K562 (cell line): ENCODE data around the gene RABGAP1L. TPM values are rescaled to one million over a fixed set of nuclear protein-coding genes. Genes with fewer than 3 reads are reported as not detected.
A peak's percentile ranks its signal among the peaks of the same experiment; 100 is the strongest.

ENCODE experiments used
- ATAC-seq: fragments of 200-7000 bp; cut with Tn5 transposase; 3 replicates; pipeline ENCODE4 v1.9.1; 2020; ENCODE audit warnings: moderate library complexity
- BruUV-seq: library from RNA; stranded (reverse); fragments of 400-500 nt; replicated peaks from 2 replicates; lab custom pipeline; 2021; lab: Mats Ljungman, UMichigan
- CTCF ChIA-PET: fragments of 300-600 bp; formaldehyde crosslinking; extraction: SDS; loops from one replicate; lab custom pipeline; 2021; ENCODE audit warnings: low intra/inter-chr PET ratio; lab: Yijun Ruan, JAX
- POLR2A ChIA-PET: fragments of 300-600, 350-650 bp; sonication (Branson Sonifier 250); formaldehyde crosslinking; extraction: SDS; loops from one replicate; lab custom pipeline; 2021; ENCODE audit warnings: antibody characterized with exemption, inconsistent platforms; lab: Yijun Ruan, JAX
- DNase-seq, 4 experiments: peaks; one replicate each; pipeline versions ENCODE4 v3.0.0 to v3.0.0-alpha.2; 2011 to 2018; ENCODE audit warnings: low spot score in 3 of 4, mixed read lengths in 3 of 4; ENCODE audit errors: extremely low read depth in 1 of 4
- FAIRE-seq: peaks from 2 replicates; lab custom pipeline; 2011; peaks lifted over from hg19 to GRCh38; lab: Jason Lieb, UNC
- H2AFZ ChIP-seq: 2 replicates; pipeline ENCODE4 v1.6.0; 2011; ENCODE audit warnings: low read depth, low read length, control low read depth, inconsistent platforms
- H3K27ac ChIP-seq: fragments of 200-600 bp; 3 replicates; pipeline ENCODE4 v1.8.0; 2011; ENCODE audit warnings: low read depth, mild to moderate bottlenecking, control low read depth, inconsistent platforms, low read length, moderate library complexity, mixed read lengths; ENCODE audit errors: extremely low read depth
- H3K27me3 ChIP-seq, 2 experiments: fragments of 300-600 bp in 1 of 2; 2 replicates in 1 of 2; 3 replicates in 1 of 2; pipeline versions ENCODE4 v1.6.0 to v1.8.0; 2011; ENCODE audit warnings: inconsistent platforms in 2 of 2, low read length in 2 of 2, mild to moderate bottlenecking in 1 of 2, mixed read lengths in 1 of 2, moderate library complexity in 1 of 2; ENCODE audit not compliant: control insufficient read depth in 2 of 2, insufficient read depth in 2 of 2
- H3K36me3 ChIP-seq: fragments of 300-600 bp; 3 replicates; pipeline ENCODE4 v1.8.0; 2011; ENCODE audit warnings: mild to moderate bottlenecking, low read length, inconsistent platforms; ENCODE audit not compliant: control insufficient read depth, insufficient read depth
- H3K4me1 ChIP-seq, 2 experiments: fragments of 200-600 bp in 1 of 2; replicated peaks in 1 of 2; 2 replicates in 1 of 2; 3 replicates in 1 of 2; pipeline versions ENCODE4 v1.5.1 to v1.8.0; 2011; ENCODE audit warnings: inconsistent platforms in 2 of 2, low read length in 2 of 2, mild to moderate bottlenecking in 1 of 2, mixed read lengths in 1 of 2, moderate library complexity in 1 of 2; ENCODE audit not compliant: control insufficient read depth in 2 of 2, insufficient read depth in 2 of 2
- H3K4me2 ChIP-seq: 2 replicates; pipeline ENCODE4 v1.6.1; 2011; ENCODE audit warnings: low read length, control low read depth, inconsistent platforms, mixed read lengths; ENCODE audit not compliant: insufficient read depth
- H3K4me3 ChIP-seq: fragments of 200-600 bp; sonication (generic), shearing (Covaris generic); 2 replicates; pipeline ENCODE4 v1.5.1; 2016; ENCODE audit warnings: control low read depth, inconsistent platforms
- H3K79me2 ChIP-seq: fragments of 200-600 bp; 3 replicates; pipeline ENCODE4 v1.8.0; 2011; ENCODE audit warnings: low read length, inconsistent platforms; ENCODE audit not compliant: control insufficient read depth, insufficient read depth
- H3K9ac ChIP-seq, 2 experiments: 2 replicates each; pipeline versions ENCODE4 v1.6.0 to v1.6.1; 2011; ENCODE audit warnings: low read depth in 2 of 2, low read length in 2 of 2, control low read depth in 1 of 2, inconsistent platforms in 1 of 2, mild to moderate bottlenecking in 1 of 2, mixed read lengths in 1 of 2; ENCODE audit not compliant: insufficient read depth in 1 of 2
- H3K9me1 ChIP-seq: one replicate; pipeline ENCODE4 v1.6.0; 2011; ENCODE audit warnings: inconsistent platforms, mild to moderate bottlenecking, low read length, moderate library complexity; ENCODE audit not compliant: control insufficient read depth, insufficient read depth
- H3K9me3 ChIP-seq: replicated peaks from 2 replicates; pipeline ENCODE4 v1.5.1; 2011; ENCODE audit warnings: low read depth, low read length, inconsistent platforms; ENCODE audit not compliant: control insufficient read depth, insufficient read depth
- H4K20me1 ChIP-seq: replicated peaks from 2 replicates; pipeline ENCODE4 v1.6.1; 2011; ENCODE audit warnings: low read length, inconsistent platforms, mixed read lengths; ENCODE audit not compliant: control insufficient read depth, insufficient read depth
- DEAF1 ChIP-seq: fragments of 450-650 bp; formaldehyde crosslinking; IDR thresholded peaks from 2 replicates; pipeline ENCODE4 v1.4.0; 2020; ENCODE audit warnings: mild to moderate bottlenecking, moderate library complexity
- FOXK2 ChIP-seq, 2 experiments: fragments of 450-650 bp; IDR thresholded peaks in 1 of 2; conservative IDR thresholded peaks in 1 of 2; 2 replicates each; pipeline ENCODE4 v1.6.1; 2016; ENCODE audit warnings: low read depth in 2 of 2, mild to moderate bottlenecking in 1 of 2
- LCOR ChIP-seq: sonication (generic); formaldehyde crosslinking; IDR thresholded peaks from 2 replicates; pipeline ENCODE4 v1.8.0; 2022; ENCODE audit warnings: mild to moderate bottlenecking, missing genetic modification reagents
- PYGO2 ChIP-seq: fragments of 450-650 bp; IDR thresholded peaks from 2 replicates; pipeline ENCODE4 v1.6.1; 2016; ENCODE audit warnings: mild to moderate bottlenecking, missing genetic modification characterization, moderate library complexity, missing compliant biosample characterization
- ZBTB40 ChIP-seq, 2 experiments: fragments of 450-650 bp in 1 of 2; sonication (generic) in 1 of 2; formaldehyde crosslinking in 1 of 2; IDR thresholded peaks; 2 replicates each; pipeline versions ENCODE4 v1.7.1 to v1.9.0; 2016 to 2022; ENCODE audit warnings: inconsistent platforms in 1 of 2, mild to moderate bottlenecking in 1 of 2, missing genetic modification reagents in 1 of 2
- WGBS: fragments of 100-300 bp; shearing (Covaris generic); methylation state at CpG from one replicate; pipeline ENCODE4 v1.1.6; 2016; ENCODE audit warnings: low coverage, mixed read lengths; ENCODE audit not compliant: insufficient coverage; ENCODE audit errors: missing lambda C conversion rate; 5-methylcytosine and 5-hydroxymethylcytosine counted together
- in situ Hi-C: fragments of 300-500 bp; cut with MboI; formaldehyde crosslinking; loops from 4 replicates; pipeline ENCODE4 v1.15.0; 2018; ENCODE audit warnings: inconsistent platforms, mixed read lengths
- intact Hi-C: fragments of 100-400 bp; cut with micrococcal nuclease; formaldehyde crosslinking; loops from 2 replicates; pipeline ENCODE4 v1.14.2; 2022
- polyA plus RNA-seq, 8 experiments: library from polyadenylated mRNA; depleted of rRNA in 4 of 8; stranded (reverse) in 5 of 8; unstranded in 3 of 8; fragments of >200 nt; fragmentation: Nextera tagmentation in 2 of 8; fragmentation: Illumina TruSeq in 1 of 8; extraction: Ambion mirVana in 2 of 8; extraction: Trizol in 1 of 8; gene quantifications; 2 replicates each; pipeline versions ENCODE4 v1.2.1 to v1.2.3, GENCODE V29; 2011 to 2014; ENCODE audit warnings: inconsistent platforms in 1 of 8, missing spikeins in 1 of 8
- total RNA-seq, 7 experiments: library from RNA; depleted of rRNA in 6 of 7; stranded (reverse); fragments of >200 nt in 6 of 7; fragmentation: Illumina TruSeq in 2 of 7; extraction: Trizol in 2 of 7; gene quantifications; 2 replicates each; pipeline versions ENCODE4 v1.2.1 to v1.2.3, GENCODE V29; 2011 to 2021; ENCODE audit warnings: low replicate concordance in 1 of 7

Gene RABGAP1L
- total and polyA plus RNA-seq, 9 of the 15 experiments (the other 6 are each of a cell fraction or from before 2014, with no cell fraction given) = 16.5 to 44.9 (median 26.7) TPM

- CTCF ChIA-PET = interaction anchor here (0.6 to 4.7 kb wide), 10 partner anchors 13 to 1999 kb away, joined by 3 to 35 read pairs (median 4); no protein-coding TSS in a partner anchor
- FAIRE-seq (no peak), DNase-seq (peak; percentile 32 to 55 (median 44)), ATAC-seq (peak; percentile 40)
- Histone ChIP-seq H3K27ac (no peak overlapping the region), H3K9me3 (no peaks in the 10 kb centered on the region), H3K27me3 (no peaks in the 10 kb centered on the region), H3K79me2 (no peaks in the 10 kb centered on the region), H4K20me1 (no peaks in the 10 kb centered on the region), H3K9ac (no peak overlapping the region), H2AFZ (no peak overlapping the region), H3K4me1 (peaks cover 4 to 15% of the 10 kb centered on the region in 2 experiments), H3K36me3 (no peaks in the 10 kb centered on the region), H3K4me2 (no peak overlapping the region), H3K9me1 (no peaks in the 10 kb centered on the region), H3K4me3 (no peak overlapping the region)
- POLR2A ChIA-PET = interaction anchor here (0.6 kb wide), 1 partner anchor 999 kb away, joined by 3 read pairs; the partner anchor contains the start of gene TNR
- BruUV-seq = no TSS peak
- intact Hi-C loops (loop anchor here (1.0 to 5.0 kb wide), 4 partner anchors 332 to 1322 kb away; no protein-coding TSS in a partner anchor), in situ Hi-C loops (loop anchor here (10.0 to 25.0 kb wide), 2 partner anchors 932 to 1329 kb away; partner anchors contain the start of genes CENPL and DARS2)
- 25% methylated on average over 3 of the region's 4 CpGs for WGBS
- TF ChIP-seq PYGO2 (tag) (no peak), FOXK2 (conservative IDR thresholded peaks at IDR 0.05 in 1 of 2, IDR thresholded peaks at IDR 0.05 in 1 of 2; ENCODE audit: low read depth in 2 of 2) (peak; percentile 15 to 41; a peak in 1 of 4 replicates), DEAF1 (CRISPR knock-in tag) (0 out of 2 replicates have a peak, but pooled peaks have one; percentile 28), ZBTB40 (IDR thresholded peaks at IDR 0.05) (peak; percentile 47; the same call in 1 of the 2 replicates), ZBTB40 (CRISPR knock-in tag; IDR thresholded peaks at IDR 0.05) (no peak), LCOR (CRISPR knock-in tag) (no peak)
Observed at GRCh38 chr1:174743654-174744561, 584.6 kb downstream of the RABGAP1L start.
